Measurements from ENCODE around the gene GSTO2. TPM values are rescaled to one million over a fixed set of nuclear protein-coding genes. Genes with fewer than 3 reads are reported as not detected.
A peak's percentile ranks its signal among the peaks of the same experiment; 100 is the strongest.

GSTO2 gene
- total and polyA plus RNA-seq, 2 of the 13 experiments (the other 11 are each of a cell fraction or from before 2014, with no cell fraction given) = 2.1 to 7.9 TPM

- TF ChIP-seq, protein P1, sequence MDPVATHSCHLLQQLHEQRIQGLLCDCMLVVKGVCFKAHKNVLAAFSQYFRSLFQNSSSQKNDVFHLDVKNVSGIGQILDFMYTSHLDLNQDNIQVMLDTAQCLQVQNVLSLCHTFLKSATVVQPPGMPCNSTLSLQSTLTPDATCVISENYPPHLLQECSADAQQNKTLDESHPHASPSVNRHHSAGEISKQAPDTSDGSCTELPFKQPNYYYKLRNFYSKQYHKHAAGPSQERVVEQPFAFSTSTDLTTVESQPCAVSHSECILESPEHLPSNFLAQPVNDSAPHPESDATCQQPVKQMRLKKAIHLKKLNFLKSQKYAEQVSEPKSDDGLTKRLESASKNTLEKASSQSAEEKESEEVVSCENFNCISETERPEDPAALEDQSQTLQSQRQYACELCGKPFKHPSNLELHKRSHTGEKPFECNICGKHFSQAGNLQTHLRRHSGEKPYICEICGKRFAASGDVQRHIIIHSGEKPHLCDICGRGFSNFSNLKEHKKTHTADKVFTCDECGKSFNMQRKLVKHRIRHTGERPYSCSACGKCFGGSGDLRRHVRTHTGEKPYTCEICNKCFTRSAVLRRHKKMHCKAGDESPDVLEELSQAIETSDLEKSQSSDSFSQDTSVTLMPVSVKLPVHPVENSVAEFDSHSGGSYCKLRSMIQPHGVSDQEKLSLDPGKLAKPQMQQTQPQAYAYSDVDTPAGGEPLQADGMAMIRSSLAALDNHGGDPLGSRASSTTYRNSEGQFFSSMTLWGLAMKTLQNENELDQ (CRISPR knock-in tag; IDR thresholded peaks at IDR 0.05; ENCODE audit: borderline replicate concordance) = no peak
- TF ChIP-seq CENPX (CRISPR knock-in tag; IDR thresholded peaks at IDR 0.05) (no peak), PAX8 (CRISPR knock-in tag; IDR thresholded peaks at IDR 0.05; ENCODE audit: borderline replicate concordance) (no peak), SNAPC4 (CRISPR knock-in tag; IDR thresholded peaks at IDR 0.05) (no peak), HNF1A (IDR thresholded peaks at IDR 0.05; ENCODE audit: low read depth) (no peak), HNF1A (CRISPR knock-in tag; IDR thresholded peaks at IDR 0.05; ENCODE audit: borderline replicate concordance) (no peak), ZNF691 (CRISPR knock-in tag; IDR thresholded peaks at IDR 0.05; ENCODE audit: borderline replicate concordance, low read depth) (no peak), DBP (CRISPR knock-in tag; IDR thresholded peaks at IDR 0.05; ENCODE audit: not compliant biosample characterization) (no peak), HOXD1 (CRISPR knock-in tag; IDR thresholded peaks at IDR 0.05) (no peak), KLF15 (CRISPR knock-in tag; IDR thresholded peaks at IDR 0.05; ENCODE audit: borderline replicate concordance) (no peak), FOSL2 (CRISPR knock-in tag; IDR thresholded peaks at IDR 0.05) (peak; percentile 29; the same call in 1 of the 2 replicates), GFI1 (CRISPR knock-in tag; IDR thresholded peaks at IDR 0.05; ENCODE audit: borderline replicate concordance) (0 out of 2 replicates have a peak, but pooled peaks have one; percentile 58)
- TF ChIP-seq, protein P2, sequence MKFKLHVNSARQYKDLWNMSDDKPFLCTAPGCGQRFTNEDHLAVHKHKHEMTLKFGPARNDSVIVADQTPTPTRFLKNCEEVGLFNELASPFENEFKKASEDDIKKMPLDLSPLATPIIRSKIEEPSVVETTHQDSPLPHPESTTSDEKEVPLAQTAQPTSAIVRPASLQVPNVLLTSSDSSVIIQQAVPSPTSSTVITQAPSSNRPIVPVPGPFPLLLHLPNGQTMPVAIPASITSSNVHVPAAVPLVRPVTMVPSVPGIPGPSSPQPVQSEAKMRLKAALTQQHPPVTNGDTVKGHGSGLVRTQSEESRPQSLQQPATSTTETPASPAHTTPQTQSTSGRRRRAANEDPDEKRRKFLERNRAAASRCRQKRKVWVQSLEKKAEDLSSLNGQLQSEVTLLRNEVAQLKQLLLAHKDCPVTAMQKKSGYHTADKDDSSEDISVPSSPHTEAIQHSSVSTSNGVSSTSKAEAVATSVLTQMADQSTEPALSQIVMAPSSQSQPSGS (CRISPR knock-in tag; IDR thresholded peaks at IDR 0.05) = peak; percentile 38; the same call in 1 of the 2 replicates
These were observed 18.0 kb downstream of the GSTO2 start (continued) for GRCh38 chr10:104286939-104287338.

All from HepG2 (cell line).